ENCODE results near the gene HEATR9. TPM values are rescaled to one million over a fixed set of nuclear protein-coding genes. Genes with fewer than 3 reads are reported as not detected.

The HEATR9 gene
- total and polyA plus RNA-seq, 2 of the 13 experiments (the other 11 are each of a cell fraction or from before 2014, with no cell fraction given), result not detected

DNA sequence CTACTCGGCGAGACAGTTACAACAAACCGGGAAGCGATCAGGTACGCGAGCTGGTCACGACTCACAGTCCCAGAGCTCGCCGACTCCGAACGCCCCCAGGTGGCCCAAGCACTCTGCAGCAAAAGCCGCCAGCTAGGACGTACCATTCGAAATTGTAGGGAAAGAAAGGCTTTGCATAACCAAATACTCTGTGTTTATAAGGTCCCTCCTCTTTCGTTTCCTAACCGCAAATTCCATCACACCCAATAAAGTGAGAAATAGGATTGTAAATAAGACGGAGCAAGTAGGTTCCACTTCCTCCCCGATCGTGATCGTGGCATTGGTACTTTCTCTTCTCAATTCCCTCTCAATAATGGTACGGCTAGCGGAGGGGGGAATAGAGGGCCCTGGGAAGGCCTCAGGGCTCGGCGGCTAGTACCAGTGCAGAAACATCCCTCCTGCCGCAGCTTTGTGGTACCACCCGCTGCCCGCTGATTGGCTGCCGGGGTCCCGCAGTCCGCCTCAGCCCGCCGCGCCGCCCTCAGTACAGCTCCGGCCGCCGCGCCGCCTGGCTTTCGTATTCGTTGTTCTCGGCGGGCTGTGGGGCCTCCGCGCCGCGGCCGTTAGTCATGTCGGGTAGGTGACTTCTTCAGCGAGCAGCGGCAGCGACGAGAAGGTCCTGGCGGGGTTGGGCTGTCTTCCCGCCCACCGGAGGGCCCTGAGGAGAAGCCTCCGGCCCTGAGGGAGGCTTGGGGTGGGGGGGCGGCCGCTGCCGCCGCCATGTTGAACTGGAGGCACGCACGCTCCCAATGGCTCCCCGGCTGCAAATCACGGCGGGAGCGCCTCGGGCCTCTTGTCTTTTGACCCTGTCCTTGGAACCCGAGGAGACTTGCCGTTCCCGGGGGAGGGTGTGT lies 59.5 kb downstream of the HEATR9 start, which contains the start of gene TAF15 (continued):
- peak; percentile 82; the same call in 1 of the 2 replicates for TF ChIP-seq ATF7-NPFF (CRISPR knock-in tag; IDR thresholded peaks at IDR 0.05; ENCODE audit: low read depth)
- TF ChIP-seq ZNF292 (CRISPR knock-in tag; IDR thresholded peaks at IDR 0.05; ENCODE audit: borderline replicate concordance, low read depth), result no peak
- no peak for TF ChIP-seq ZNF777 (CRISPR knock-in tag; IDR thresholded peaks at IDR 0.05)
- TF ChIP-seq ZNF350 (CRISPR knock-in tag; IDR thresholded peaks at IDR 0.05; ENCODE audit: borderline replicate concordance, low read depth), result peak; percentile 84; the same call in 1 of the 2 replicates
- no peak for TF ChIP-seq ZNF761 (CRISPR knock-in tag; conservative IDR thresholded peaks at IDR 0.05)
- no peak for TF ChIP-seq TIGD3 (CRISPR knock-in tag; IDR thresholded peaks at IDR 0.05; ENCODE audit: borderline replicate concordance)
- TF ChIP-seq ZSCAN5A (CRISPR knock-in tag; IDR thresholded peaks at IDR 0.05; ENCODE audit: borderline replicate concordance), result peak; percentile 74; the same call in 1 of the 2 replicates
- TF ChIP-seq MBD4 (IDR thresholded peaks at IDR 0.05; ENCODE audit: borderline replicate concordance, low read length), result no peak
- no peak; the same call in none of the 2 replicates for TF ChIP-seq CEBPG (CRISPR knock-in tag; IDR thresholded peaks at IDR 0.05)
- TF ChIP-seq TP53 (CRISPR knock-in tag; conservative IDR thresholded peaks at IDR 0.05), result 0 out of 2 replicates have a peak, but pooled peaks have one; percentile 60
- no peak for TF ChIP-seq POGZ (CRISPR knock-in tag; IDR thresholded peaks at IDR 0.05)
- no peak for TF ChIP-seq MTF1 (CRISPR knock-in tag; IDR thresholded peaks at IDR 0.05)
- TF ChIP-seq, protein P1, sequence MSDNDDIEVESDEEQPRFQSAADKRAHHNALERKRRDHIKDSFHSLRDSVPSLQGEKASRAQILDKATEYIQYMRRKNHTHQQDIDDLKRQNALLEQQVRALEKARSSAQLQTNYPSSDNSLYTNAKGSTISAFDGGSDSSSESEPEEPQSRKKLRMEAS (IDR thresholded peaks at IDR 0.05), result peak; percentile 77; the same call in 1 of the 2 replicates
- no peak; the same call in 1 of the 2 replicates for TF ChIP-seq KDM3A (CRISPR knock-in tag; IDR thresholded peaks at IDR 0.05; ENCODE audit: low read depth)
- TF ChIP-seq ZNF746 (CRISPR knock-in tag; IDR thresholded peaks at IDR 0.05), result no peak
- TF ChIP-seq NFAT5 (CRISPR knock-in tag; IDR thresholded peaks at IDR 0.05), result no peak
- no peak for TF ChIP-seq ZNF614 (CRISPR knock-in tag; IDR thresholded peaks at IDR 0.05; ENCODE audit: borderline replicate concordance)
- no peak for TF ChIP-seq ZNF260 (CRISPR knock-in tag; IDR thresholded peaks at IDR 0.05; ENCODE audit: borderline replicate concordance, low read depth)
- TF ChIP-seq MAZ (IDR thresholded peaks at IDR 0.05; ENCODE audit: borderline replicate concordance, low read depth, low read length), result peak; percentile 43; the same call in 1 of the 2 replicates
- peak; percentile 68; the same call in 1 of the 2 replicates for TF ChIP-seq MAZ (CRISPR knock-in tag; IDR thresholded peaks at IDR 0.05; ENCODE audit: low read depth)

Measured in HepG2 (cell line).